H1 (cell line): ENCODE results near the gene CCR8. TPM values are rescaled to one million over a fixed set of nuclear protein-coding genes. Genes with fewer than 3 reads are reported as not detected.

Source experiments
- CTCF ChIA-PET: fragments of 300-600 bp; sonication (Branson Sonifier 250); formaldehyde crosslinking; loops from one replicate; lab custom pipeline; 2021; ENCODE audit not compliant: partially characterized antibody; lab: Charles Lee
- POLR2A ChIA-PET: fragments of 300-600 bp; sonication (Branson Sonifier 250); formaldehyde crosslinking; loops from one replicate; lab custom pipeline; 2021; ENCODE audit warnings: inconsistent platforms; ENCODE audit not compliant: partially characterized antibody; lab: Charles Lee
- DNase-seq, 2 experiments: peaks; one replicate each; pipeline versions ENCODE4 v3.0.0 to v3.0.0-alpha.2; 2010 to 2022; ENCODE audit warnings: low spot score in 2 of 2, low read depth in 1 of 2, mixed read lengths in 1 of 2
- FAIRE-seq: peaks from 2 replicates; lab custom pipeline; 2011; peaks lifted over from hg19 to GRCh38; lab: Jason Lieb, UNC
- H2AFZ ChIP-seq: 2 replicates; pipeline ENCODE4 v1.8.1; 2012; ENCODE audit warnings: low read length, inconsistent platforms
- H2AK5ac ChIP-seq: 2 replicates; pipeline ENCODE4 v1.6.1; 2013; ENCODE audit warnings: low read depth, low read length
- H2BK120ac ChIP-seq: replicated peaks from 2 replicates; pipeline ENCODE3; 2013; ENCODE audit warnings: low read depth, low read length, inconsistent platforms
- H2BK12ac ChIP-seq: 2 replicates; pipeline ENCODE4 v1.6.1; 2013; ENCODE audit warnings: low read depth, low read length
- H2BK15ac ChIP-seq: 2 replicates; pipeline ENCODE4 v1.6.1; 2013; ENCODE audit warnings: low read length
- H2BK20ac ChIP-seq: 2 replicates; pipeline ENCODE4 v1.6.1; 2013; ENCODE audit warnings: low read length
- H2BK5ac ChIP-seq: 2 replicates; pipeline ENCODE4 v1.6.1; 2013; ENCODE audit warnings: low read depth, low read length
- H3K14ac ChIP-seq: 2 replicates; pipeline ENCODE4 v1.6.1; 2013; ENCODE audit warnings: inconsistent platforms; ENCODE audit not compliant: insufficient read length
- H3K18ac ChIP-seq: 2 replicates; pipeline ENCODE4 v1.6.1; 2013; ENCODE audit warnings: low read length; ENCODE audit errors: extremely low read depth
- H3K23ac ChIP-seq: 2 replicates; pipeline ENCODE4 v1.6.1; 2013; ENCODE audit warnings: inconsistent platforms; ENCODE audit not compliant: insufficient read length
- H3K23me2 ChIP-seq: 2 replicates; pipeline ENCODE4 v1.6.1; 2013; ENCODE audit warnings: low read depth, low read length
- H3K27ac ChIP-seq: 2 replicates; pipeline ENCODE4 v1.6.1; 2011; ENCODE audit warnings: low read depth, low read length, inconsistent platforms
- H3K27me3 ChIP-seq, 4 experiments: replicated peaks in 1 of 4; 1 replicate in 1 of 4; 2 replicates in 3 of 4; pipeline versions ENCODE4 v1.6.1 to v1.8.1; 2011 to 2013; ENCODE audit warnings: low read length in 3 of 4, mild to moderate bottlenecking in 3 of 4, inconsistent platforms in 2 of 4, mixed read lengths in 2 of 4, moderate library complexity in 1 of 4; ENCODE audit not compliant: control insufficient read depth in 3 of 4, insufficient read depth in 3 of 4; ENCODE audit errors: extremely low read depth in 1 of 4
- H3K36me3 ChIP-seq, 4 experiments: 2 replicates each; pipeline versions ENCODE4 v1.6.1 to v1.8.1; 2011 to 2013; ENCODE audit warnings: mild to moderate bottlenecking in 4 of 4, low read length in 3 of 4, moderate library complexity in 2 of 4, control low read depth in 1 of 4, inconsistent platforms in 1 of 4; ENCODE audit not compliant: insufficient read depth in 4 of 4, control insufficient read depth in 2 of 4
- H3K4ac ChIP-seq: replicated peaks from 2 replicates; pipeline ENCODE3; 2013; ENCODE audit warnings: low read length, low read depth, mixed read lengths, inconsistent platforms; ENCODE audit not compliant: insufficient read length
- H3K4me1 ChIP-seq, 4 experiments: replicated peaks in 1 of 4; 1 replicate in 1 of 4; 2 replicates in 3 of 4; pipeline versions ENCODE4 v1.6.1 to v1.8.1; 2011 to 2013; ENCODE audit warnings: low read length in 3 of 4, inconsistent platforms in 2 of 4, mixed read lengths in 1 of 4; ENCODE audit not compliant: insufficient read depth in 4 of 4, control insufficient read depth in 3 of 4
- H3K4me2 ChIP-seq, 2 experiments: 2 replicates each; pipeline versions ENCODE4 v1.6.1 to v1.8.1; 2011 to 2013; ENCODE audit warnings: low read depth in 2 of 2, low read length in 2 of 2, control low read depth in 1 of 2, inconsistent platforms in 1 of 2, mild to moderate bottlenecking in 1 of 2; ENCODE audit not compliant: insufficient read depth in 1 of 2
- H3K4me3 ChIP-seq, 4 experiments: fragments of 200-600, 300-600 bp in 1 of 4; sonication (generic), shearing (Covaris generic), sonication (Bioruptor Twin) in 1 of 4; 2 replicates each; pipeline versions ENCODE4 v1.5.1 to v1.8.1; 2011 to 2016; ENCODE audit warnings: low read length in 4 of 4, low read depth in 3 of 4, control low read depth in 2 of 4, inconsistent platforms in 2 of 4, mild to moderate bottlenecking in 2 of 4, mixed read lengths in 1 of 4, moderate library complexity in 1 of 4; ENCODE audit not compliant: insufficient read depth in 2 of 4; ENCODE audit errors: extremely low read depth in 1 of 4
- H3K56ac ChIP-seq: replicated peaks from 2 replicates; pipeline ENCODE3; 2013; ENCODE audit warnings: low read depth, mild to moderate bottlenecking, mixed read lengths, low read length, inconsistent platforms; ENCODE audit not compliant: insufficient read length
- H3K79me1 ChIP-seq: 2 replicates; pipeline ENCODE4 v1.6.1; 2013; ENCODE audit warnings: low read depth, low read length, control low read depth
- H3K79me2 ChIP-seq, 2 experiments: 2 replicates each; pipeline versions ENCODE4 v1.6.1 to v1.8.1; 2012 to 2013; ENCODE audit warnings: low read length in 2 of 2, mild to moderate bottlenecking in 2 of 2, inconsistent platforms in 1 of 2; ENCODE audit not compliant: insufficient read depth in 2 of 2, control insufficient read depth in 1 of 2
- H3K9ac ChIP-seq, 4 experiments: replicated peaks in 1 of 4; 1 replicate in 1 of 4; 2 replicates in 3 of 4; pipeline versions ENCODE4 v1.6.1 to v1.8.1; 2011 to 2013; ENCODE audit warnings: low read depth in 3 of 4, low read length in 3 of 4, control low read depth in 2 of 4, mild to moderate bottlenecking in 2 of 4, moderate library complexity in 2 of 4, inconsistent platforms in 1 of 4; ENCODE audit errors: extremely low read depth in 1 of 4
- H3K9me3 ChIP-seq, 2 experiments: 2 replicates each; pipeline versions ENCODE4 v1.6.1 to v1.8.1; 2012 to 2013; ENCODE audit warnings: mild to moderate bottlenecking in 2 of 2, moderate library complexity in 2 of 2, control low read depth in 1 of 2, inconsistent platforms in 1 of 2, low read depth in 1 of 2, low read length in 1 of 2, mixed read lengths in 1 of 2; ENCODE audit not compliant: insufficient read depth in 2 of 2
- H4K20me1 ChIP-seq, 2 experiments: replicated peaks in 1 of 2; 2 replicates each; pipeline versions ENCODE3 to v1.8.1; 2011 to 2013; ENCODE audit warnings: inconsistent platforms in 2 of 2, low read length in 2 of 2, mild to moderate bottlenecking in 1 of 2; ENCODE audit not compliant: insufficient read depth in 2 of 2, control insufficient read depth in 1 of 2
- H4K5ac ChIP-seq: 2 replicates; pipeline ENCODE4 v1.6.1; 2013; ENCODE audit warnings: low read length, low read depth, mixed read lengths, inconsistent platforms; ENCODE audit not compliant: insufficient read length
- H4K8ac ChIP-seq: 2 replicates; pipeline ENCODE4 v1.8.0; 2013; ENCODE audit warnings: mild to moderate bottlenecking, moderate library complexity, low read length, inconsistent platforms; ENCODE audit not compliant: insufficient read depth; ENCODE audit errors: extremely low read depth
- H4K91ac ChIP-seq: replicated peaks from 2 replicates; pipeline ENCODE3; 2013; ENCODE audit warnings: low read length, mixed read lengths, inconsistent platforms; ENCODE audit not compliant: insufficient read length
- POU5F1 ChIP-seq: IDR thresholded peaks from 2 replicates; pipeline ENCODE4 v1.6.1; 2011; ENCODE audit warnings: low read depth, mild to moderate bottlenecking, low read length, moderate library complexity
- RFX5 ChIP-seq: IDR thresholded peaks from 2 replicates; pipeline ENCODE4 v1.6.1; 2011; ENCODE audit warnings: low read depth, low read length, improper control_type of control experiment, borderline replicate concordance
- TAF7 ChIP-seq: optimal IDR thresholded peaks from 2 replicates; pipeline ENCODE3; 2011; ENCODE audit warnings: low read depth, mild to moderate bottlenecking, inconsistent platforms, low read length, moderate library complexity, borderline replicate concordance
- TEAD4 ChIP-seq: IDR thresholded peaks from 2 replicates; pipeline ENCODE4 v1.6.1; 2012; ENCODE audit warnings: low read depth, low read length, inconsistent platforms, mixed read lengths
- WGBS, 2 experiments: shearing (Covaris generic) in 1 of 2; methylation state at CpG; one replicate each; pipeline versions ENCODE4 v1.1.6 to v1.1.7; 2013 to 2015; ENCODE audit warnings: low lambda C conversion rate in 2 of 2, mixed read lengths in 2 of 2, inconsistent platforms in 1 of 2, low coverage in 1 of 2, missing lambda C conversion rate in 1 of 2; ENCODE audit not compliant: insufficient replicate concordance in 2 of 2, insufficient coverage in 1 of 2, insufficient read length in 1 of 2; ENCODE audit errors: extremely low coverage in 1 of 2, missing lambda C conversion rate in 1 of 2; 5-methylcytosine and 5-hydroxymethylcytosine counted together
- polyA plus RNA-seq, 7 experiments: library from polyadenylated mRNA; depleted of rRNA in 3 of 7; stranded (reverse) in 5 of 7; unstranded in 2 of 7; fragments of >200 nt in 5 of 7; fragments of 200-250 nt in 2 of 7; gene quantifications; 1 replicate in 5 of 7; 2 replicates in 1 of 7; 4 replicates in 1 of 7; pipeline versions ENCODE4 v1.2.1 to v1.2.3, GENCODE V29; 2011 to 2013; ENCODE audit warnings: missing spikeins in 2 of 7, mixed read lengths in 2 of 7
- total RNA-seq: library from RNA; stranded (reverse); fragmentation: NEBNext Ultra II Directional; extraction: Animal tissue kit (Norgen Biotek cat#: 25700); gene quantifications from 2 replicates; pipeline ENCODE4 v1.2.1, GENCODE V29; 2021
- TF ChIP-seq, protein P1 (sequence below): IDR thresholded peaks from 2 replicates; pipeline ENCODE4 v1.6.1; 2012; ENCODE audit warnings: inconsistent platforms

The CCR8 gene
- total and polyA plus RNA-seq, 2 of the 8 experiments (the other 6 are each of a cell fraction or from before 2014, with no cell fraction given), result 0.35 TPM; not detected in 1

DNA sequence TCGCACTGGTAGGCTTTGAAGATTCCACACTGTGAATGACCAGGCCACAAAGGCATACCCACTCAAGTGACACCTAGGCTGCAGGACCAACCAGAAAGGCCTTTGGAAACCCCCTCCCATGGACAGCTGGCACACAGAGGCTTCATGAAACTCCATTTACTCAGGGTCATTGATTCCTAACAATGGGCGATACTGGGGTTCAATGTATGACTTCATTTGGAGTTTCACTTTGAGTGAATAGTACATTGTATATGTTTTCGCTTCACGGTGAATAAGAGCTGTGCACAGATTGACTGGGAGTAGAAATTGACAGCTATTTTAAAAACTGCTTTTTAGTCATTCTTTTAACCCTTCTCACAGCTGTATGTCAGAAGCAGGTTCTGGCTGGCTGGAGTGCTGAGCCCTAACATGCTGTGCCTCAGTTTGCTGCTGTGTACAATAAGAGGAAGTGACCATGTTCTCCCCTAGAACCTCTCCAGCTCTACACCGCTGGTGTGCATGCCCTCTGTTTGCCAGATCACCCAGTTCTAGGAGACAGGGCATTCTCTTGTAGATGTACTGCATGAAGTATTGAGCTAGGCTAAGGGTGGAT lies 34.2 kb upstream of the CCR8 start:
- TF ChIP-seq TAF7 (no peak), RFX5 (no peak), TEAD4 (no peak), POU5F1 (no peak)
- TF ChIP-seq, protein P1, sequence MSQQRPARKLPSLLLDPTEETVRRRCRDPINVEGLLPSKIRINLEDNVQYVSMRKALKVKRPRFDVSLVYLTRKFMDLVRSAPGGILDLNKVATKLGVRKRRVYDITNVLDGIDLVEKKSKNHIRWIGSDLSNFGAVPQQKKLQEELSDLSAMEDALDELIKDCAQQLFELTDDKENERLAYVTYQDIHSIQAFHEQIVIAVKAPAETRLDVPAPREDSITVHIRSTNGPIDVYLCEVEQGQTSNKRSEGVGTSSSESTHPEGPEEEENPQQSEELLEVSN, result no peak
- Histone ChIP-seq H3K36me3 (no peaks in the 10 kb centered on the region), H3K14ac (no peak overlapping the region), H3K79me2 (no peaks in the 10 kb centered on the region), H3K9me3 (no peaks in the 10 kb centered on the region; a peak in 1 of 4 replicates), H3K79me1 (no peaks in the 10 kb centered on the region), H3K23me2 (no peaks in the 10 kb centered on the region), H3K4ac (no peak overlapping the region), H3K18ac (no peak overlapping the region), H2BK5ac (no peak overlapping the region), H3K4me1 (no peaks in the 10 kb centered on the region; a peak in 2 of 7 replicates), H2BK15ac (0 out of 2 replicates have a peak overlapping the region, but pooled peaks have one; percentile 18), H3K27ac (no peak overlapping the region), H3K4me3 (no peak overlapping the region), H2BK20ac (no peak overlapping the region), H4K8ac (no peak overlapping the region), H2BK120ac (no peak overlapping the region), H3K9ac (no peak overlapping the region), H2AFZ (no peak overlapping the region), H4K5ac (no peak overlapping the region), H3K27me3 (no peaks in the 10 kb centered on the region; a peak in 1 of 7 replicates), H4K91ac (no peak overlapping the region), H2BK12ac (no peak overlapping the region), H3K56ac (no peak overlapping the region), H2AK5ac (no peak overlapping the region), H3K23ac (no peak overlapping the region), H3K4me2 (no peak overlapping the region), H4K20me1 (no peaks in the 10 kb centered on the region)
- 89% methylated on average over 5 of the region's 5 CpGs; no CpG with 5 or more reads in 1 of the 2 experiments for WGBS, 2 experiments
- ChIA-PET CTCF (interaction anchor here (0.6 to 30.1 kb wide), 10 partner anchors 11 to 1480 kb away, joined by 3 to 767 read pairs (median 30); partner anchors contain the start of gene XIRP1), POLR2A (no interaction called here)
- no peak for DNase-seq
- FAIRE-seq, result no peak
